Type B pancreatic cell (in vitro differentiated cells): Measurements from ENCODE around the gene ANKRD12. TPM values are rescaled to one million over a fixed set of nuclear protein-coding genes. Genes with fewer than 3 reads are reported as not detected.

ENCODE experiments used
- DNase-seq: peaks from one replicate; pipeline ENCODE4 v3.0.0; 2021; ENCODE audit warnings: mixed read lengths; ENCODE audit not compliant: unreplicated experiment; ENCODE audit errors: extremely low spot score
- H3K27ac Mint-ChIP-seq: 2 replicates; pipeline ENCODE4 v1.8.0; 2021; ENCODE audit warnings: mild to moderate bottlenecking, mixed read lengths
- H3K27me3 Mint-ChIP-seq: 2 replicates; pipeline ENCODE4 v1.8.0; 2021; ENCODE audit warnings: mixed read lengths
- H3K36me3 Mint-ChIP-seq: 2 replicates; pipeline ENCODE4 v1.8.0; 2021; ENCODE audit warnings: mixed read lengths
- H3K4me1 Mint-ChIP-seq: one replicate; pipeline ENCODE4 v1.8.0; 2021; ENCODE audit warnings: mixed read lengths; ENCODE audit not compliant: unreplicated experiment
- H3K4me3 Mint-ChIP-seq: 2 replicates; pipeline ENCODE4 v1.8.0; 2021; ENCODE audit warnings: mild to moderate bottlenecking, mixed read lengths
- H3K9me3 Mint-ChIP-seq: 2 replicates; pipeline ENCODE4 v1.8.0; 2021; ENCODE audit warnings: mixed read lengths
- total RNA-seq: library from RNA; stranded (reverse); gene quantifications from 2 replicates; pipeline ENCODE4 v1.2.1, GENCODE V29; 2021; ENCODE audit warnings: low replicate concordance
- TF ChIP-seq, protein P1 (sequence below): fragments of 200-600 bp; sonication (generic); conservative IDR thresholded peaks from 2 replicates; pipeline ENCODE4 v1.5.0; 2021; ENCODE audit warnings: antibody characterized with exemption, mild to moderate bottlenecking

Gene ANKRD12
- total RNA-seq, 1 donor from 2014 or later: 38.8 TPM

DNA sequence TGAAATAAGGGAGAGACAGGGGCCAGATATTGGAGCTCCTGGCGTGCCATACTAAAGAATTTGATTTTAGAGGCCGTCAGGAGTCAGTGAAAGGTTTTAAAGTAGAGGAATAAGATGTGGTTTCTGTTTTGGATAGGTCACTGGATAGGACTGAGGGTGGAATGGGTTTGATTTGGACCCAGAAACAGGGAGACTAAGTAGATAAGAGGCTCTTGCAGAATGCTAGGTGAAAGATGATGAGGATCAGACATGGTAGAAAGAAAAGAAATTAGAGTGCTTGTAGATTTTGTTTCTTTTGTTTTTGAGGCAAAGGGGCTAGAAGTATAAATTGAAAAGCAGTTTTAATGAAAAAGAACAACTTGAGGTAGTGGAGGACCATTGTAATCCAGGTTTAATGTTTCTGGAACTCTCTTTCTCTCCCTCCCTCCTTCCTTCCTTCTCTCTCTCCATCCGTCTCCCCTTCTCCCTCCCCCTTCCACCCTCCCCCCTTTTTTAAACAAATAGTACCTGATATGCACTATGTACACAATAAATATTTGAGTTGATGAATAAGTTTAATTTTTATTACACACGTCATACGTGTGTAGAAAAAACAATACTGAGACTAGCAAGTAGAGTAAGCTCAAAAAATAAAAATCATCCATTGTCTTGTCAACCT lies 32.2 kb upstream of the ANKRD12 start:
- Mint-ChIP-seq H3K36me3 (peaks cover 16% of the 10 kb centered on the region), H3K9me3 (no peaks in the 10 kb centered on the region), H3K27me3 (no peaks in the 10 kb centered on the region), H3K4me1 (peaks cover 56% of the 10 kb centered on the region), H3K27ac (peak overlapping the region; percentile 91), H3K4me3 (peak overlapping the region; percentile 92)
- no peak for DNase-seq
- TF ChIP-seq, protein P1, sequence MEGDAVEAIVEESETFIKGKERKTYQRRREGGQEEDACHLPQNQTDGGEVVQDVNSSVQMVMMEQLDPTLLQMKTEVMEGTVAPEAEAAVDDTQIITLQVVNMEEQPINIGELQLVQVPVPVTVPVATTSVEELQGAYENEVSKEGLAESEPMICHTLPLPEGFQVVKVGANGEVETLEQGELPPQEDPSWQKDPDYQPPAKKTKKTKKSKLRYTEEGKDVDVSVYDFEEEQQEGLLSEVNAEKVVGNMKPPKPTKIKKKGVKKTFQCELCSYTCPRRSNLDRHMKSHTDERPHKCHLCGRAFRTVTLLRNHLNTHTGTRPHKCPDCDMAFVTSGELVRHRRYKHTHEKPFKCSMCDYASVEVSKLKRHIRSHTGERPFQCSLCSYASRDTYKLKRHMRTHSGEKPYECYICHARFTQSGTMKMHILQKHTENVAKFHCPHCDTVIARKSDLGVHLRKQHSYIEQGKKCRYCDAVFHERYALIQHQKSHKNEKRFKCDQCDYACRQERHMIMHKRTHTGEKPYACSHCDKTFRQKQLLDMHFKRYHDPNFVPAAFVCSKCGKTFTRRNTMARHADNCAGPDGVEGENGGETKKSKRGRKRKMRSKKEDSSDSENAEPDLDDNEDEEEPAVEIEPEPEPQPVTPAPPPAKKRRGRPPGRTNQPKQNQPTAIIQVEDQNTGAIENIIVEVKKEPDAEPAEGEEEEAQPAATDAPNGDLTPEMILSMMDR: no peak

DNA sequence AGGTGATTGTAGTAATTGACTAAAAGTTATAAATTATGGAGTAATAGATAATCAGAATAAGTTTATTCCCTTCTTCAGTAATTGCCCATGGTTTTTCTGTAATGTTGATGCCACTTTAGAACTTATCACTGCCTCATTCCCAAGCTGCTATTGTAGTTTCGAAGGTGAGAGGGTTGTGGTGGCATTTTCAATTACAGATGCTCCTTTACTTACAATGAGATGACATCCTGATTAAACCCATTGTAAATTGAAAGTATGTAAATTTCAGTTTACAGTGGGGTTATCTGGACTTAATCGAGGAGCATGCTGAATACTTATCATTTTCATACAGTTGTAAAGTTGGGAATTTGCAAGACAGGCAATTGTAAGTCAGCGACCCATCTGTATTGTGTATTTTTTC lies 31.2 kb upstream of the ANKRD12 start:
- H3K27me3 Mint-ChIP-seq: no peaks in the 10 kb centered on the region
- H3K4me1 Mint-ChIP-seq: peaks cover 62% of the 10 kb centered on the region
- no peaks in the 10 kb centered on the region for H3K9me3 Mint-ChIP-seq
- TF ChIP-seq, protein P1: no peak
- peak overlapping the region; percentile 92 for H3K4me3 Mint-ChIP-seq
- no peak for DNase-seq
- peaks cover 16% of the 10 kb centered on the region for H3K36me3 Mint-ChIP-seq
- peak overlapping the region; percentile 91 for H3K27ac Mint-ChIP-seq

DNA sequence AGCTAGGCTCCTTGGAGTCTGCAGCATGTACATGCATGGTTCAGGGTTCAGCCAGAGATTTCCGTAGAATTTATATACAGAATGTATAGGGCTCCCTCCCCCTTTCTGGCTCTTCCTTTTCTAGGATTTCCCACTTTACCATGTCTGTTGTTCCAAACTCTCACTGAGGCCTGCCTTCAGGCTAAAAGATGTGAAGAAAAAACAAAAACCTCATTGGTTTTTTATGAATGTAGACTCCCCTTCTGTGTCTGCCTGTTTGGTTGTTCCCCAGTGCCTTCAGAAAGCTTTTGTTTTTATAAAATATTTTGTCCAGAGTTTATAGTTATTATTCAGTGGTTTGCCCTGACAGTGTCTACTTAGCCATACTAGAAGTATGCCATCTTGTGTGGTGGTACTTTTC lies 30.5 kb upstream of the ANKRD12 start:
- no peaks in the 10 kb centered on the region for H3K27me3 Mint-ChIP-seq
- DNase-seq: no peak
- peaks cover 16% of the 10 kb centered on the region for H3K36me3 Mint-ChIP-seq
- peaks cover 67% of the 10 kb centered on the region for H3K4me1 Mint-ChIP-seq
- TF ChIP-seq, protein P1: no peak
- peak overlapping the region; percentile 92 for H3K4me3 Mint-ChIP-seq
- no peaks in the 10 kb centered on the region for H3K9me3 Mint-ChIP-seq
- H3K27ac Mint-ChIP-seq: no peak overlapping the region

DNA sequence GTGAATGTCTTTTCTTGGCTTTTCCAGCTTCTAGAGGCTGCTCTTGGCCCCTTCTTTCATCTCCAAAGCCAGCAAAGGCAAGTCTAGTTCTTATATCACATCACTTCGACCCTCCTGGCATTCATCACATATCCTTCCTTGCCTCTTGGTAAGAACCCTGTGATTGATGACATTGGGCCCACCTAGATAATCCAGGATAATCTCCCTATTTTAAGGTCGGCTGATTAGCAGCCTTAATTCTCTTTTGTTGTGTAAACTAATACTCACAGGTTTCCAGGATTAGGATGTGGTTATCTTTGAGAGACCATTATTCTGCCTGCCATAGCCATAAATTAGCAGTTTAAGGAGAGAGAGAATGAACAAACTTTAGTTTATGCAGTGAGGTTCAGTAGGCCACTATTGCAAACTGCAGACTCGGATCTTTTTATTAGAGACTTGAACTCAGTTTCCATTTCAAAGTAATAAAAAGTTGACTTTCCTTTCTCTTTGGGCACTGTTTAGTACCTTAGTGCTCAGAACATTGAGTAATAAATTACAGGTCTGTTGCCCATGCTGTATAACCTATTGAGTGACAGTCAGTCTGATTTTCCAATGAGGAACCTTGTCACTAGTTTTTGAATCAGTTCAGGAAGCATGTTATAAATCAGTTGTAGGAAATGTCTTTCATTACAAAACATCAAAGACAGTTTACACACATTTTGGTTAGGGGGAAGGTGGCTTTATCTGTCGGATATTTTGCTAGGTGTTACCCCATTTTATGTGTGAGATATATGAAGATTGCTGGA lies 29.6 kb upstream of the ANKRD12 start:
- Mint-ChIP-seq H3K36me3 (peaks cover 16% of the 10 kb centered on the region), H3K9me3 (no peaks in the 10 kb centered on the region), H3K4me1 (peaks cover 67% of the 10 kb centered on the region), H3K4me3 (peak overlapping the region; percentile 70), H3K27ac (peak overlapping the region; percentile 2), H3K27me3 (no peaks in the 10 kb centered on the region)
- no peak for DNase-seq
- TF ChIP-seq, protein P1: no peak

DNA sequence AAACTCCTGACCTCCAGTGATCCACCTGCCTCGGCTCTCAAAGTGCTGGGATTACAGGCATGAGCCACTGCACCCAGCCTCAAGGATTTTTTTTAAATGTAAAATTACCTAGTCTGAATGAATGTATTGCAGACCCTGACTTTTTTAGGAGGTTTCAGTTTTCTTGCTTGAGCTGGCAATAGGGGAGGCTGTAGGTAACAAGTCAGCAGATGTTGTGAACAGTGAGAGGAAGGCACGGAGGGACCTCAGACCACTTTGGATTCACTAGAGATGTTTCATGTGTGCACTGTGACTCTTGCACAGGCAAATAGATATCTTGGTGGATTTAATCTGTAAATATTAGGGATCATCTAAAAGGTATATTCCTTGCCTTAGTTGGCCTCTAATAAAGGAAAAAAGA lies 27.7 kb upstream of the ANKRD12 start:
- no peak overlapping the region for H3K4me3 Mint-ChIP-seq
- no peaks in the 10 kb centered on the region for H3K27me3 Mint-ChIP-seq
- peaks cover 15% of the 10 kb centered on the region for H3K36me3 Mint-ChIP-seq
- no peak for DNase-seq
- TF ChIP-seq, protein P1: no peak
- H3K27ac Mint-ChIP-seq: peak overlapping the region; percentile 50
- no peaks in the 10 kb centered on the region for H3K9me3 Mint-ChIP-seq
- peaks cover 70% of the 10 kb centered on the region for H3K4me1 Mint-ChIP-seq
